ENCODE results near the gene DAPK3.
"Not testable (repeated sequence)": the region's sequence is repeated elsewhere in the genome, so short reads cannot be mapped to it uniquely, and the experiment has no call there.

The DAPK3 gene

GRCh38 chr19:3969435-3970312 lies 1.2 kb downstream of the DAPK3 start:
- H3K79me2 ChIP-seq (ENCODE audit: control insufficient read depth, low read length): peaks cover 30% of the 10 kb centered on the region
- H4K20me1 ChIP-seq (ENCODE audit: control insufficient read depth, insufficient read depth, low read depth, low read length): peaks cover 10% of the 10 kb centered on the region; the same call in 1 of the 2 replicates
- peaks cover 15% of the 10 kb centered on the region for H3F3A ChIP-seq (ENCODE audit: control insufficient read depth, insufficient read depth)
- H3K9me3 ChIP-seq (ENCODE audit: control insufficient read depth, insufficient read depth, low read length): no peaks in the 10 kb centered on the region
- no peaks in the 10 kb centered on the region for H3K9me2 ChIP-seq (replicated peaks; ENCODE audit: control insufficient read depth, low read length)
- peak overlapping the region; percentile 83 for H3K4me2 ChIP-seq (ENCODE audit: low read length)
- H3K4me1 ChIP-seq (ENCODE audit: control insufficient read depth, low read length): peaks cover 26% of the 10 kb centered on the region
- no peak overlapping the region for H3K27ac ChIP-seq (ENCODE audit: low read depth, low read length)
- H3K4me3 ChIP-seq (ENCODE audit: low read length): peak overlapping the region; percentile 87
- no peaks in the 10 kb centered on the region for H3K27me3 ChIP-seq (ENCODE audit: control insufficient read depth, low read length)
- peaks cover 41% of the 10 kb centered on the region for H3K36me3 ChIP-seq (ENCODE audit: control insufficient read depth, low read length)
- no peak for TF ChIP-seq EZH2phosphoT487 (IDR thresholded peaks at IDR 0.05; ENCODE audit: borderline replicate concordance, low read length)
- TF ChIP-seq CTCF (IDR thresholded peaks at IDR 0.05; ENCODE audit: low read depth, low read length, poor library complexity, severe bottlenecking): no peak

- no peak overlapping the region for H3K4me3 ChIP-seq (ENCODE audit: low read length)
- peaks cover 42% of the 10 kb centered on the region for H3K36me3 ChIP-seq (ENCODE audit: control insufficient read depth, low read length)
- peaks cover 26% of the 10 kb centered on the region for H3K4me1 ChIP-seq (ENCODE audit: control insufficient read depth, low read length)
- H3K27ac ChIP-seq (ENCODE audit: low read depth, low read length): no peak overlapping the region
- H3K27me3 ChIP-seq (ENCODE audit: control insufficient read depth, low read length): no peaks in the 10 kb centered on the region
- peaks cover 30% of the 10 kb centered on the region for H3K79me2 ChIP-seq (ENCODE audit: control insufficient read depth, low read length)
- peaks cover 10% of the 10 kb centered on the region; the same call in 1 of the 2 replicates for H4K20me1 ChIP-seq (ENCODE audit: control insufficient read depth, insufficient read depth, low read depth, low read length)
- H3K9me2 ChIP-seq (replicated peaks; ENCODE audit: control insufficient read depth, low read length): no peaks in the 10 kb centered on the region
- TF ChIP-seq EZH2phosphoT487 (IDR thresholded peaks at IDR 0.05; ENCODE audit: borderline replicate concordance, low read length) (no peak), CTCF (IDR thresholded peaks at IDR 0.05; ENCODE audit: low read depth, low read length, poor library complexity, severe bottlenecking) (no peak)
- H3K4me2 ChIP-seq (ENCODE audit: low read length): peak overlapping the region; percentile 83; the same call in 1 of the 2 replicates
- peaks cover 15% of the 10 kb centered on the region for H3F3A ChIP-seq (ENCODE audit: control insufficient read depth, insufficient read depth)
- H3K9me3 ChIP-seq (ENCODE audit: control insufficient read depth, insufficient read depth, low read length): no peaks in the 10 kb centered on the region
Observed at GRCh38 chr19:3968556-3969434, 2.1 kb downstream of the DAPK3 start.

GRCh38 chr19:3967983-3968382 lies 2.9 kb downstream of the DAPK3 start:
- H3K4me3 ChIP-seq (ENCODE audit: low read length); H3K9me3 ChIP-seq (ENCODE audit: control insufficient read depth, insufficient read depth, low read length); H3K27ac ChIP-seq (ENCODE audit: low read depth, low read length); H3K9me2 ChIP-seq (replicated peaks; ENCODE audit: control insufficient read depth, low read length); H3K4me2 ChIP-seq (ENCODE audit: low read length); H3K27me3 ChIP-seq (ENCODE audit: control insufficient read depth, low read length): not testable (repeated sequence)
- Histone ChIP-seq H4K20me1 (ENCODE audit: control insufficient read depth, insufficient read depth, low read depth, low read length) (peaks cover 10% of the 10 kb centered on the region; the same call in 1 of the 2 replicates), H3K4me1 (ENCODE audit: control insufficient read depth, low read length) (peaks cover 26% of the 10 kb centered on the region), H3F3A (ENCODE audit: control insufficient read depth, insufficient read depth) (peaks cover 15% of the 10 kb centered on the region), H3K36me3 (ENCODE audit: control insufficient read depth, low read length) (peaks cover 49% of the 10 kb centered on the region), H3K79me2 (ENCODE audit: control insufficient read depth, low read length) (peaks cover 30% of the 10 kb centered on the region)

Measured in DOHH2 (cell line).